ENCODE results near the gene SERPINA3.

DNA sequence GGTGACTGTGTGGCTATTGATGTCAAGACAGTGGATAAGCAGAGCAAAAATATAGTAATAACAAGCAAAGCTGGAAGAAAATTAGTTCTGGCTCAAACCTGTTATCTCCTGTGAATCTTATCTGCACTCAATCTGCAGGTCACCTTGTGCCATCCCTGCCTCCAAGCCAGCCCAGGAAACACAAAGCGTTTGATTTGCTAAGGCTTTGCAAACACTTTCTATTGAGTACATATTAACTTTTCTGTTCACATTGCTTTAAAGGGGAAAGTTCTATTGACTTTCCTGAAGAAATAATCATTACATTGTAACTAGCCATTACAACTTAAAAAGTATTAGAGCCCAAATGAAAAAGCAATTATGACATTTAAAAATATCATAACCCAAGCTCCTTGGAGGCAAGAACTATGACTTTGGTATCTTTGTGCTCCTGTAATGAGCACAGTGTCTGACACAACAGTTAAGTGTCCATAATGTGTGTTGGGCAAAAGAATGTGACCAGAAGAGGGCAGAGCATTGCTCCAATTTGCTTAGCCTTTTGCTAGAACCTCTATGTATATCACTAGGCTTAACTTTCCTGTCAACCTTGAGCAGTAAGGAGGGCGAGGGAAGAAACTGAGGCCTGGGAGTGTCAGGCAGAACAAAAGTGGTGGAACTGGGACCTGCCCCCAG, 24.7 kb downstream of the SERPINA3 start:
- TF ChIP-seq, protein P1, sequence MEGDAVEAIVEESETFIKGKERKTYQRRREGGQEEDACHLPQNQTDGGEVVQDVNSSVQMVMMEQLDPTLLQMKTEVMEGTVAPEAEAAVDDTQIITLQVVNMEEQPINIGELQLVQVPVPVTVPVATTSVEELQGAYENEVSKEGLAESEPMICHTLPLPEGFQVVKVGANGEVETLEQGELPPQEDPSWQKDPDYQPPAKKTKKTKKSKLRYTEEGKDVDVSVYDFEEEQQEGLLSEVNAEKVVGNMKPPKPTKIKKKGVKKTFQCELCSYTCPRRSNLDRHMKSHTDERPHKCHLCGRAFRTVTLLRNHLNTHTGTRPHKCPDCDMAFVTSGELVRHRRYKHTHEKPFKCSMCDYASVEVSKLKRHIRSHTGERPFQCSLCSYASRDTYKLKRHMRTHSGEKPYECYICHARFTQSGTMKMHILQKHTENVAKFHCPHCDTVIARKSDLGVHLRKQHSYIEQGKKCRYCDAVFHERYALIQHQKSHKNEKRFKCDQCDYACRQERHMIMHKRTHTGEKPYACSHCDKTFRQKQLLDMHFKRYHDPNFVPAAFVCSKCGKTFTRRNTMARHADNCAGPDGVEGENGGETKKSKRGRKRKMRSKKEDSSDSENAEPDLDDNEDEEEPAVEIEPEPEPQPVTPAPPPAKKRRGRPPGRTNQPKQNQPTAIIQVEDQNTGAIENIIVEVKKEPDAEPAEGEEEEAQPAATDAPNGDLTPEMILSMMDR (conservative IDR thresholded peaks at IDR 0.05) = no peak
- no peak for TF ChIP-seq EZH2 (IDR thresholded peaks at IDR 0.05; ENCODE audit: low read depth)
